Cardiac muscle cell (in vitro differentiated cells and primary cell): Measurements from ENCODE around the gene GPN1. TPM values are rescaled to one million over a fixed set of nuclear protein-coding genes. Genes with fewer than 3 reads are reported as not detected.
A peak's percentile ranks its signal among the peaks of the same experiment; 100 is the strongest.

ENCODE experiments used
- DNase-seq, 2 donors: peaks; one replicate each; pipeline versions ENCODE4 v3.0.0 to v3.0.0-alpha.2; 2010 to 2017; ENCODE audit warnings: low read depth in 1 of 2, low spot score in 1 of 2
- H3K27ac ChIP-seq: fragments of 200-600 bp; sonication (generic); 2 replicates; pipeline ENCODE4 v1.5.1; 2016
- H3K27me3 ChIP-seq: fragments of 200-600 bp; sonication (generic); 2 replicates; pipeline ENCODE4 v1.6.0; 2016; ENCODE audit warnings: control low read depth
- H3K36me3 ChIP-seq: fragments of 200-600 bp; sonication (generic); 2 replicates; pipeline ENCODE4 v1.5.1; 2016; ENCODE audit warnings: control low read depth
- H3K4me1 ChIP-seq: fragments of 200-600 bp; sonication (generic); 2 replicates; pipeline ENCODE4 v1.8.1; 2017; ENCODE audit warnings: low read depth, mild to moderate bottlenecking, mixed run types
- H3K4me3 ChIP-seq: fragments of 200-600 bp; sonication (generic); 2 replicates; pipeline ENCODE4 v1.5.1; 2016; ENCODE audit warnings: mild to moderate bottlenecking
- H3K9me3 ChIP-seq: fragments of 200-600 bp; sonication (generic); 2 replicates; pipeline ENCODE4 v1.5.1; 2017; ENCODE audit warnings: low read depth, mild to moderate bottlenecking, control low read depth
- polyA plus RNA-seq: library from polyadenylated mRNA; unstranded; fragments of >200 nt; fragmentation: Nextera tagmentation; extraction: Ambion mirVana; gene quantifications from 2 replicates; pipeline ENCODE4 v1.2.1, GENCODE V29; 2016
- total RNA-seq: library from RNA; depleted of rRNA; stranded (reverse); fragments of >200 nt; gene quantifications from 2 replicates; pipeline ENCODE4 v1.2.3, GENCODE V29; 2016
- TF ChIP-seq, protein P1 (sequence below): IDR thresholded peaks from 2 replicates; pipeline ENCODE4 v1.5.1; 2012; ENCODE audit warnings: low read depth, mild to moderate bottlenecking, low read length

The GPN1 gene
- total and polyA plus RNA-seq, 2 experiments from 2014 or later, result 24.1 to 52.5 TPM

DNA sequence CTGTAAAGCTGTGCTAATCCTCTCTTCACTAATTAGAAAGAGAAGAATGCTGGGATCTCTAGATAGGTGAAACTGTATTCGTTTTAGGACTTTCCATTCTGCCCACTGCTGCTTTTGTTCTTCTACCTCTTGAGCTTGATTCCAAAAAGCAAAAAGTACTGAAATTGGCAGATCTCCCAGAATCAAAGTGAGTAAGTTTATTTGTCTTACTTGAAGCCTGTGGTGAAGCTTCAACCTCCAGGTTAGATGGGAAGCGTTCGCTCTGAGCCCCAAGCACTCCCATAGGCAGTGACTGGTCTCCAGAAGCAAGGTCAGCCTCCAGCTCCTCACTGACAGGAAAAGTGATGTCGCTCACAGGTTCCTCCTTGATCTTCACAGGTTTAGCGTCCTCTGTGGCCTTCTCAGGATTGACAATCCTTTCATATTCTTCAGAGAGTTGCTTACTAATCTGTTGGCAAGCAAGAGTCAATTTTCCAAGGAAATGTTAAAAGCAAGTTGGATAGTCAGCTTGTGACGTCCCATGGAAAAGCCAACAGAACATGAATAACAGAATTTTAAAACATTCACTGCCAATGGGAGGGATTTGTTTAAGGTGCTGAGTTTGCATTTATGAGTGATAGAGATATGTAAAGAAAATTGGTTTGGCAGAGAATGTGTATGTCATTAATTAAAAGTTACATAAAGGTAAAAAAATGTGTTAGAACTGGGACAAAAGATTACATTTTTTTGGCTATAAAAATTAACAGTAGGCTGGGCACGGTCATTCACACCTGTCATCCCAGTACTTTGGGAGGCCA lies 26.5 kb downstream of the GPN1 start:
- no peak overlapping the region for H3K27ac ChIP-seq
- peak in 1 of 2 donors; percentile 43 for DNase-seq
- no peaks in the 10 kb centered on the region for H3K4me1 ChIP-seq
- H3K9me3 ChIP-seq, result no peaks in the 10 kb centered on the region
- H3K36me3 ChIP-seq, result peaks cover 61% of the 10 kb centered on the region
- TF ChIP-seq, protein P1, sequence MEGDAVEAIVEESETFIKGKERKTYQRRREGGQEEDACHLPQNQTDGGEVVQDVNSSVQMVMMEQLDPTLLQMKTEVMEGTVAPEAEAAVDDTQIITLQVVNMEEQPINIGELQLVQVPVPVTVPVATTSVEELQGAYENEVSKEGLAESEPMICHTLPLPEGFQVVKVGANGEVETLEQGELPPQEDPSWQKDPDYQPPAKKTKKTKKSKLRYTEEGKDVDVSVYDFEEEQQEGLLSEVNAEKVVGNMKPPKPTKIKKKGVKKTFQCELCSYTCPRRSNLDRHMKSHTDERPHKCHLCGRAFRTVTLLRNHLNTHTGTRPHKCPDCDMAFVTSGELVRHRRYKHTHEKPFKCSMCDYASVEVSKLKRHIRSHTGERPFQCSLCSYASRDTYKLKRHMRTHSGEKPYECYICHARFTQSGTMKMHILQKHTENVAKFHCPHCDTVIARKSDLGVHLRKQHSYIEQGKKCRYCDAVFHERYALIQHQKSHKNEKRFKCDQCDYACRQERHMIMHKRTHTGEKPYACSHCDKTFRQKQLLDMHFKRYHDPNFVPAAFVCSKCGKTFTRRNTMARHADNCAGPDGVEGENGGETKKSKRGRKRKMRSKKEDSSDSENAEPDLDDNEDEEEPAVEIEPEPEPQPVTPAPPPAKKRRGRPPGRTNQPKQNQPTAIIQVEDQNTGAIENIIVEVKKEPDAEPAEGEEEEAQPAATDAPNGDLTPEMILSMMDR, result no peak
- H3K27me3 ChIP-seq, result no peaks in the 10 kb centered on the region
- H3K4me3 ChIP-seq, result no peak overlapping the region

DNA sequence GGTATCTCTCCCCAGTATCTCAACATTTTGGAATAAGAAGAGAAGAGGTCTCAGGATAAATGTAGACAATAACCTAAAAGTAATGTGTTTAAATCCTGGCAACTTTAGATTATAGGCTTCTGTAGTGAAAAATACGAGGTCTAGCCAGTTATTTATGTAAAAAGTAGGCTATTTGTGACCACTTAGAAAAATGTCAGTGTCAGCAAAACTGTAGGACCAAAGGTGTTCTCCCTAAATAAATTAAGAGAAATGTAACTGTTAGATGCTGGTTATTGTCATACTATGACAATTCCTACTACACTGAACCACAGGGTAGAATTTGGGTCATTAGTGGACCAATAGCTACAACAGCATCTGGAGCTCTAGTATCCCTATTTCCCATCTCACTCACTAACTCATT lies 32.5 kb downstream of the GPN1 start:
- Histone ChIP-seq H3K27ac (no peak overlapping the region), H3K36me3 (peaks cover 36% of the 10 kb centered on the region), H3K9me3 (no peaks in the 10 kb centered on the region), H3K4me1 (peaks cover 19% of the 10 kb centered on the region), H3K4me3 (no peak overlapping the region), H3K27me3 (no peaks in the 10 kb centered on the region)
- TF ChIP-seq, protein P1, result no peak
- no peak for DNase-seq

DNA sequence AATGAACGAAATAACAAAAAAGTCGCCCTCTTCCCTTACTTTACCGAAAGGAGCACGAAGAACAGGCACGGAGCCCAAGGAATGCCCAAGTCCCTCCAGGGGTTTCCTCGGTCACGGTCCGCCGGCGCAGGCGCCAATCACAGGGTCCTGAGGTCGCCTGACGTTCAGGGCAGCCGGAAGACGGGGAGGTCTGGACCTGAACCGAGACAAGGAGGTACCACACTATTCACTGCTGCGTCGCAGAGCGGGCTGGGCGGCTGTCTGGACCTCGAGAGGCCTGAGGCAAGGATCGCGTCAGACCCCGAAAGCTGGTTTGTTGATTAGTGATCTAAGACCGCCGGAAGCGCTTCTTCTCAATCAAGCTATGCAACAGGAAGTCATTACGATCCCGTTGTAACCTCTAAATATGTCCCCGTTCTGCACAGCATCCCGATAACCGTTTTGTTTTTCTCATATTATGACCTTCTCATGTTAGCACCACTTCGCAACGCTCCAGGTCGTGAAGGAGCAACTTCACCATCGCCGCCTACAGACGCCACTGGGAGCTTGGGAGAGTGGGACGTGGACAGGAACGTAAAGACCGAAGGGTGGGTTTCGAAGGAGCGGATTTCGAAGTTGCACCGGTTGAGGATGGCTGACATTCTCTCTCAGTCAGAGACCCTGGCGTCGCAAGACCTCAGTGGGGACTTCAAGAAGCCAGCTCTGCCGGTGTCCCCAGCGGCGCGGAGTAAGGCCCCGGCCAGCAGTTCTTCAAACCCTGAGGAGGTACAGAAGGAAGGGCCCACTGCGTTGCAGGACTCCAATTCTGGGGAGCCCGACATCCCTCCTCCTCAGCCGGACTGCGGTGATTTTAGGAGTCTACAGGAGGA lies 34.7 kb downstream of the GPN1 start, which contains the start of the genes SLC4A1AP and SUPT7L:
Gene SLC4A1AP, plus strand, starts transcription at position 605 of the 869 bp plus-strand sequence. Its CDS starts 26 bp downstream, at position 631.
Gene SUPT7L, minus strand, starts transcription at position 330 of the 869 bp plus-strand sequence. CDS start 1,422 bp downstream, outside the sequence.
- H3K4me1 ChIP-seq, result peaks cover 19% of the 10 kb centered on the region
- peaks cover 30% of the 10 kb centered on the region for H3K36me3 ChIP-seq
- peak; percentile 89 to 90 for DNase-seq
- H3K27ac ChIP-seq, result peak within 1 kb of the TSS; percentile 97
- TF ChIP-seq, protein P1, result no peak
- H3K27me3 ChIP-seq, result no peaks in the 10 kb centered on the region
- peak within 1 kb of the TSS; percentile 87 for H3K4me3 ChIP-seq
- no peaks in the 10 kb centered on the region for H3K9me3 ChIP-seq

DNA sequence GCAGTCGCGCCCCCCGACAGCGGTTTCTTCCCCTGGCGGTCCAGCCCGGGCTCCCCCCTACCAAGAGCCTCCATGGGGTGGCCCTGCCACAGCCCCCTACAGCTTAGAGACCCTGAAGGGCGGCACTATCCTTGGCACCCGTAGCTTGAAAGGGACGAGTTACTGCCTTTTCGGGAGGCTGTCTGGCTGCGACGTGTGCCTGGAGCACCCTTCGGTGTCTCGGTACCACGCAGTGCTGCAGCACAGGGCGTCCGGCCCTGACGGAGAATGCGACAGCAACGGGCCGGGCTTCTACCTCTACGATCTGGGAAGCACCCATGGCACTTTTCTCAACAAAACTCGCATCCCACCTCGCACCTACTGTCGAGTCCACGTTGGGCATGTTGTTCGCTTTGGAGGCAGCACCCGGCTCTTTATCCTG lies 35.3 kb downstream of the GPN1 start:
- Histone ChIP-seq H3K36me3 (peaks cover 36% of the 10 kb centered on the region), H3K9me3 (no peaks in the 10 kb centered on the region), H3K27ac (peak overlapping the region; percentile 97), H3K27me3 (no peaks in the 10 kb centered on the region), H3K4me1 (peaks cover 19% of the 10 kb centered on the region), H3K4me3 (peak overlapping the region; percentile 87)
- TF ChIP-seq, protein P1, result no peak
- DNase-seq, result no peak

DNA sequence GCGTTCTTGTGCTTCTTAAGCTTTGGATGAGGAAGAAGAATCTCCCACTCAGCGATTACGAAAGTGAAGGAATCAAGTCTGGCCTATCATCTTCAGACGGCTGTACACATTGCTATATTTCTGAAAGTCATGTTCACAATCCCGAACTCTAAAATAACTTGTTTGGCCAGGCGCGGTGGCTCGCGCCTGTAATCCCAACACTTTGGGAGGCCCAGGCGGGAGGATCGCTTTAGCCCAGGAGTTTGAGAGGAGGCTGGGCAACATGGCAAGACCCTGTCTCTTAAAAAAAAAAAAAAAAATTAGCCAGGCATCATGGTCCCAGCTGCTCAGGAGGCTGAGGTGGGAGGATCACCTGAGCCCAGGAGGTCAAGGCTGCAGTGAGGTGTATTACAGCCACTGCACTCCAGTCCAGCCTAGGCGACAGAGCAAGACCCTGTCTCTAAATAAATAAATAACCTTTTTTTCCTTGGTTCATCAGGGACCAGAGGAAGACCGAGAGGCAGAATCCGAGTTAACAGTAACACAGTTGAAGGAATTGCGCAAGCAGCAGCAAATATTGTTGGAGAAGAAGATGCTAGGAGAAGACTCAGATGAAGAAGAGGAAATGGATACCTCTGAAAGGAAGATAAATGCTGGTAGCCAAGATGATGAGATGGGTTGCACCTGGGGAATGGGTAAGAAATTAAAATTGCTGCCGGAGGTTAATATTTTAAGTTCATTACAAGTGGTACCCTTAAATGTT lies 35.9 kb downstream of the GPN1 start:
- Histone ChIP-seq H3K27me3 (no peaks in the 10 kb centered on the region), H3K4me3 (peak overlapping the region; percentile 87), H3K4me1 (peaks cover 19% of the 10 kb centered on the region), H3K27ac (no peak overlapping the region), H3K9me3 (no peaks in the 10 kb centered on the region), H3K36me3 (peaks cover 36% of the 10 kb centered on the region)
- no peak for DNase-seq
- TF ChIP-seq, protein P1, result no peak
